ENCODE results near the gene ABCG1.

GRCh38 chr21:42171091-42172053, 47.6 kb upstream of the ABCG1 start:
- TF ChIP-seq EZH2 (IDR thresholded peaks at IDR 0.05; ENCODE audit: borderline replicate concordance, low read length) (no peak), CTCF (IDR thresholded peaks at IDR 0.05; ENCODE audit: low read length) (no peak)

Data from OCI-LY1 (cell line).